T-helper 1 cell treated with Interleukin-12 subunit alpha and Interleukin-12 subunit beta and Interleukin-4 antibody, amounts not matched to agents 30 μg/mL and 1 μg/mL, for 36 hours (primary cell): ENCODE measurements around the gene ATP5PO.

Experiments used
- H3K27ac Mint-ChIP-seq: one replicate; pipeline ENCODE4 v1.8.0; 2021; ENCODE audit warnings: mild to moderate bottlenecking, mixed read lengths
- H3K27me3 Mint-ChIP-seq: one replicate; pipeline ENCODE4 v1.8.0; 2021; ENCODE audit warnings: low read depth, mixed read lengths
- H3K36me3 Mint-ChIP-seq: one replicate; pipeline ENCODE4 v1.8.0; 2021; ENCODE audit warnings: low read depth, mixed read lengths
- H3K4me1 Mint-ChIP-seq: one replicate; pipeline ENCODE4 v1.8.0; 2021; ENCODE audit warnings: low read depth, mixed read lengths
- H3K4me3 Mint-ChIP-seq: one replicate; pipeline ENCODE4 v1.8.0; 2021; ENCODE audit warnings: mild to moderate bottlenecking, moderate library complexity, mixed read lengths
- H3K9me3 Mint-ChIP-seq: one replicate; pipeline ENCODE4 v1.8.0; 2021; ENCODE audit warnings: mixed read lengths

The ATP5PO gene

GRCh38 chr21:33899199-33899598, 16.4 kb downstream of the ATP5PO start:
- no peak overlapping the region for H3K27ac Mint-ChIP-seq
- peaks cover 22% of the 10 kb centered on the region for H3K36me3 Mint-ChIP-seq
- peaks cover 30% of the 10 kb centered on the region for H3K4me1 Mint-ChIP-seq
- H3K9me3 Mint-ChIP-seq = no peaks in the 10 kb centered on the region
- no peak overlapping the region for H3K4me3 Mint-ChIP-seq
- H3K27me3 Mint-ChIP-seq = peaks cover 17% of the 10 kb centered on the region

- H3K27me3 Mint-ChIP-seq = peaks cover 17% of the 10 kb centered on the region
These were observed 17.0 kb downstream of the ATP5PO start for GRCh38 chr21:33898586-33898985.

GRCh38 chr21:33897739-33898138, 17.9 kb downstream of the ATP5PO start:
- H3K27ac Mint-ChIP-seq = no peak overlapping the region
- H3K36me3 Mint-ChIP-seq = peaks cover 15% of the 10 kb centered on the region
- no peaks in the 10 kb centered on the region for H3K9me3 Mint-ChIP-seq
- peaks cover 17% of the 10 kb centered on the region for H3K27me3 Mint-ChIP-seq
- peaks cover 27% of the 10 kb centered on the region for H3K4me1 Mint-ChIP-seq
- H3K4me3 Mint-ChIP-seq = no peak overlapping the region

More at GRCh38 chr21:33898586-33898985, 17.0 kb downstream of the ATP5PO start:
- no peak overlapping the region for H3K27ac Mint-ChIP-seq
- peaks cover 30% of the 10 kb centered on the region for H3K4me1 Mint-ChIP-seq
- H3K4me3 Mint-ChIP-seq = no peak overlapping the region
- H3K9me3 Mint-ChIP-seq = no peaks in the 10 kb centered on the region
- peaks cover 22% of the 10 kb centered on the region for H3K36me3 Mint-ChIP-seq

- Mint-ChIP-seq H3K9me3 (no peaks in the 10 kb centered on the region), H3K27ac (no peak overlapping the region), H3K27me3 (peaks cover 20% of the 10 kb centered on the region), H3K4me3 (no peak overlapping the region), H3K4me1 (peaks cover 24% of the 10 kb centered on the region), H3K36me3 (peaks cover 9% of the 10 kb centered on the region)
These were observed 18.5 kb downstream of the ATP5PO start for GRCh38 chr21:33897098-33897497.

- Mint-ChIP-seq H3K36me3 (peaks cover 7% of the 10 kb centered on the region), H3K4me1 (peaks cover 22% of the 10 kb centered on the region), H3K27me3 (peaks cover 20% of the 10 kb centered on the region), H3K27ac (no peak overlapping the region), H3K9me3 (no peaks in the 10 kb centered on the region), H3K4me3 (no peak overlapping the region)
These were observed 18.9 kb downstream of the ATP5PO start for GRCh38 chr21:33896691-33897090.

DNA sequence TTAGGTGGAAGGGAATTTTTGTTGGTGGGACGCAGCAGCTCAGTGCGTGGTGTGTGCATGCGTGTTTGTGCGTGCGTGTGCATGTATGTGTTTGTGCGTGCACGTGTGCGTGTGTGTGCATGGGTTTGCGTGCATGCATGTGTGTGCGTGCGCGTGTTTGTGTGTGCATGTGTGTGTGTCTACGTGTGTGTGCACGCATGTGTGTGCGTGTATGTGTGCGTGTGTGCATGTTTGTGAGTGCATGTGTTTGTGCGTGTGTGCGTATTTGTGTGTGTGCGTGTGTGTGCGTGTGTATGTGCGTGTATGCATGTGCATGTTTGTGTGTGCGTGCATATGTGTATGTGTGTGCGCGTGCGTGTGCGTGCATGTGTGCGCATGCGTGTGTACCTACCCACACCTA, 20.2 kb downstream of the ATP5PO start:
- peaks cover 20% of the 10 kb centered on the region for H3K27me3 Mint-ChIP-seq
- H3K27ac Mint-ChIP-seq = no peak overlapping the region
- peaks cover 3% of the 10 kb centered on the region for H3K36me3 Mint-ChIP-seq
- H3K9me3 Mint-ChIP-seq = no peaks in the 10 kb centered on the region
- peaks cover 16% of the 10 kb centered on the region for H3K4me1 Mint-ChIP-seq
- H3K4me3 Mint-ChIP-seq = peak overlapping the region; percentile 40

- Mint-ChIP-seq H3K9me3 (no peaks in the 10 kb centered on the region), H3K27me3 (peaks cover 23% of the 10 kb centered on the region), H3K27ac (peak overlapping the region; percentile 13), H3K4me3 (peak overlapping the region; percentile 40), H3K36me3 (peaks cover 3% of the 10 kb centered on the region), H3K4me1 (peaks cover 14% of the 10 kb centered on the region)
These were observed 20.8 kb downstream of the ATP5PO start for GRCh38 chr21:33894736-33895288.

DNA sequence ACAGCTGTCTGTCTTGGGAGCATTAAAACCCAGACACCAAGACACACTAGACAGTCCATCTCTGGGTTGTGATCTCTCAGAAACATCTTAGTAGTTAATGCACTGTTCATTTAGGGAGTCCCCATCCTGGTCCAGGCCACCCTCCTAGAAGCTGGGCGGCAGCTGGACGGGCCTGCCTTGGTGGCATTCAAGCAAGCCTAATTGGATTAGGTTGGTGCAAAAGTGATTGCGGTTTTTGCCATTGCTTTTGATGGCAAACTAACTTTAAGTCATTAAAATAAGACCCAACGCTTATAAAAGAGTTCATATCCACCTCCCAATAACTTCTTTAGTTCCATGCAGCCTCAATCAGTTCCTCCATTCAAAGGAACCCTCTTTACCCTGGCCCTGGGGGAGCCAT, 21.7 kb downstream of the ATP5PO start:
- Mint-ChIP-seq H3K27ac (no peak overlapping the region), H3K4me3 (no peak overlapping the region), H3K36me3 (no peaks in the 10 kb centered on the region), H3K4me1 (peaks cover 11% of the 10 kb centered on the region), H3K27me3 (peaks cover 23% of the 10 kb centered on the region), H3K9me3 (no peaks in the 10 kb centered on the region)

- Mint-ChIP-seq H3K4me3 (no peak overlapping the region), H3K36me3 (no peaks in the 10 kb centered on the region), H3K4me1 (peaks cover 11% of the 10 kb centered on the region), H3K27me3 (peaks cover 23% of the 10 kb centered on the region), H3K9me3 (no peaks in the 10 kb centered on the region), H3K27ac (no peak overlapping the region)
These were observed 22.8 kb downstream of the ATP5PO start for GRCh38 chr21:33892853-33893252.

DNA sequence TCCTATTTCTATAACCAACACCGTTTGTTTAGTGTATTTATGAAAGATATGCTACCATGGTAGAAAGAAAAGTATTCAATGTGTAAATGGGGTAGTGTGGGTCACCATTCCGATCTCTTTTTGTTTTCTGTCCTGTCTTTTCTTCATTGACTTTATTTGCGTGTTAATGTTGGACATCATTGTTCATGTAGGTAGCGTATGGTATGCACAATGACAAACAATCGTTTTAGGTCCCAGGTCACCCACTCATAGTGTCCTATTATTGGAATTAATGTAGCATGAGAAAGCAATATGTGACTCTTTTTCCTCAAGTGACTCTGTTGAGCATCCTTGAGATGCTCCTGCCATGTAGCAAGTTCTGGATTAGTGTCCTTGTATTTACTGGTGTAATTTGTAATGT, 25.4 kb downstream of the ATP5PO start:
- Mint-ChIP-seq H3K4me3 (no peak overlapping the region), H3K27me3 (peaks cover 17% of the 10 kb centered on the region), H3K36me3 (no peaks in the 10 kb centered on the region)

DNA sequence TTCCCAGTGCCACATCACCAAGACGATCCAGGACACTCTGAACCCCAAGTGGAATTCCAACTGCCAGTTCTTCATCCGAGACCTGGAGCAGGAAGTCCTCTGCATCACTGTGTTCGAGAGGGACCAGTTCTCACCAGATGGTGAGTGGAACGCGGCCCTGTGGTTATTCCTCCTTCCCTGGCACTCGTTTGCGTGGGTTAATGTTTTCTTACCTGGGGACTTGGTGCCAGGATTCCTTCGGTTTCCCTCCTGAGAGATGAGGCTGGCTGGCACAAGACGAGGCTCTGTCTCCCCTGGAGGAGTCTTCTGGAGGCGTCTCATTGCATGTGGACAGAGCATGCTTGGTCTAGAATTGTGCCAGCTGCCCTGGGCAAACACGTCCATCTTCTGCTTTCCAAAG, 29.3 kb downstream of the ATP5PO start:
- Mint-ChIP-seq H3K27me3 (peaks cover 3% of the 10 kb centered on the region), H3K9me3 (no peaks in the 10 kb centered on the region), H3K36me3 (no peaks in the 10 kb centered on the region), H3K4me3 (no peak overlapping the region), H3K27ac (no peak overlapping the region), H3K4me1 (no peaks in the 10 kb centered on the region)

More for the DNA sequence above, 25.4 kb downstream of the ATP5PO start:
- Mint-ChIP-seq H3K4me1 (peaks cover 6% of the 10 kb centered on the region), H3K9me3 (no peaks in the 10 kb centered on the region), H3K27ac (no peak overlapping the region)

- H3K27me3 Mint-ChIP-seq = peaks cover 1% of the 10 kb centered on the region
- H3K9me3 Mint-ChIP-seq = no peaks in the 10 kb centered on the region
- H3K36me3 Mint-ChIP-seq = no peaks in the 10 kb centered on the region
- no peak overlapping the region for H3K27ac Mint-ChIP-seq
- H3K4me1 Mint-ChIP-seq = no peaks in the 10 kb centered on the region
- H3K4me3 Mint-ChIP-seq = no peak overlapping the region
These were observed 30.5 kb downstream of the ATP5PO start for GRCh38 chr21:33885172-33885514.

- H3K4me3 Mint-ChIP-seq = no peak overlapping the region
- no peak overlapping the region for H3K27ac Mint-ChIP-seq
- H3K27me3 Mint-ChIP-seq = no peaks in the 10 kb centered on the region
- H3K36me3 Mint-ChIP-seq = no peaks in the 10 kb centered on the region
- H3K4me1 Mint-ChIP-seq = no peaks in the 10 kb centered on the region
- no peaks in the 10 kb centered on the region for H3K9me3 Mint-ChIP-seq
These were observed 31.0 kb downstream of the ATP5PO start for GRCh38 chr21:33884376-33885171.

GRCh38 chr21:33883118-33883517, 32.5 kb downstream of the ATP5PO start:
- H3K36me3 Mint-ChIP-seq = no peaks in the 10 kb centered on the region
- no peaks in the 10 kb centered on the region for H3K9me3 Mint-ChIP-seq
- H3K27me3 Mint-ChIP-seq = no peaks in the 10 kb centered on the region
- no peak overlapping the region for H3K4me3 Mint-ChIP-seq
- H3K27ac Mint-ChIP-seq = no peak overlapping the region
- H3K4me1 Mint-ChIP-seq = no peaks in the 10 kb centered on the region

- Mint-ChIP-seq H3K9me3 (no peaks in the 10 kb centered on the region), H3K27me3 (peaks cover 6% of the 10 kb centered on the region), H3K36me3 (no peaks in the 10 kb centered on the region), H3K4me3 (no peak overlapping the region), H3K27ac (no peak overlapping the region), H3K4me1 (no peaks in the 10 kb centered on the region)
These were observed 33.7 kb downstream of the ATP5PO start for GRCh38 chr21:33881689-33882440.
